Measurements from ENCODE around the gene GSTP1. TPM values are rescaled to one million over a fixed set of nuclear protein-coding genes. Genes with fewer than 3 reads are reported as not detected.
A peak's percentile ranks its signal among the peaks of the same experiment; 100 is the strongest.

Gene GSTP1
- total and polyA plus RNA-seq, 3 experiments from 2014 or later = 333 to 474 (median 462) TPM

DNA sequence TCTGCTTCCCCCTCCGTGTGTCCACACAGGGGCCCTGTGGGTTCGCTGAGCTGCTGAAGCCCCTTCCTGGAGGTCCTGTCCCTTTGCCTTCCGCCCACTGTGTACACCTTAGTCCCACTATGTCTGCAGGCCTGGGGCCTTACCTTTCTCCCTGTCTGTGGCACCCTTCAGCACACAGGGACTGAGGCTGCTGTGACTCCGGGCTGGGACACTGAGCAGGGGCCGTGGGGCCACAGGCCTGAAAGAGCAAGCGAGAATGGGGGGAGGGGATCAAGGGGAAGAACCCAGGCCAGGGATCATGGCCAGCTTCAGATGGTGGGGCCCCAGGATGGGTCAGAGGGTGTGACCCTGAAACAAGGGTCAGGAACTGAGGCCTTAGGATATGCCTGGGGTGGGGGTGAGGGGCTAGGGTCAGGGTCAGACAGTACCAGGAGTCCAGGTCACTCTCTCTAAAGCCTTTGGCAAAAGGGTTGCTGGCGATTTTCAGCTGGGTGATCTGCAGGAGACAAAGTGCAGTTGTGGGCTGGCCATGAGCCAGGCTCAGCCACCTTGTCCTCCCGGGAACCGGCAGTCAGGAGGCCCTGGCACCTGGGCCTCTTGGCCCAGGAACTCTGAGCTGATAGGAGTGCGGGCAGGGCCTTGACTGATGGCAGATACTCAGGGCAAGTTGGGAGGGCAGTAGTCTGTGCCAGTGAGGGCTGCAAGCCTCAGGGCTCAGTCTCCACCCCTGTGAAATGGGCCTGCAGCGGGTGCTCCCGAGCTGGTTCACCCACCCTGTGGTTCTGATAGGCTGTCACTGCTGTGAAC, 48.8 kb downstream of the GSTP1 start:
- Mint-ChIP-seq H3K4me3 (peak overlapping the region in 5 of 7 donors; percentile 46 to 89 (median 67)), H3K27me3 (no peaks in the 10 kb centered on the region)
- no peaks in the 10 kb centered on the region for H3K9me3 ChIP-seq (ENCODE audit: low read length)

DNA sequence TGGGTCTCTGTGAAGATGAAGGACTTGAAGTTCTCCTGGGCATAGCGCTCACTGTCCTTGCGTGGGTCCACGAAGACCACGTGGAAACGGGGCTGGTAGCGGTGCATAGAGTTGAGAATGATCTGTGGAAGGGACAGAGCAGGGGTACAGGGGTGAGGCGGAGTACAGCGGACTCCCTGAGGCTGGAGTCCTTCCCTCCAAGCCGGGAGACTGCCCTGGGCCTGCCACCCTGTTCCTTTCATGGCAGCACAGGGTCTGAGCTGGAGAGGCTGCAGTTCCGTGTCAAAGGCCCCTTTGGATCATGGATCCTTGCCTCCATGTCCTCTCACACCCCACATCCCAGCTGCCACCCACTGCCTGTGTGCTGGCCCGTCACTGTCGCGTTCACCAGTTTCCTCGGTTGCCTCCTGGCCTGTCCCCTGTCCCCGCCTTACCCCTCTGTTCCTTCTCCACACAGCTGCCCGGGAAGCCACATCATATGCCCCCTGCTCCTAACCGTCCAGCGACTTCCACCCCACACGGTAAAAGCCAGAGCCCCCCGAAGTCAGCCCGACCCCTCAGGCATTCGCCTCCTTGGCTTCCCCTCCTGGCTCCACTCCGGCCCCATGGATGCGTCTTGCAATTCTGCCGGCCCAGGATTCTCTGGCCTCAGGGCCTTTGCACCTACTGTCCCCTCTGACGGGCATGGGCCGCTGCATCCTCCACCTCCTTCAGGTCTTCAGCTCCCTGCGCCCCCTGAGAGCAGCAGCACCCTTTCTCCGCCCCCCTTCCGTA, 49.6 kb downstream of the GSTP1 start:
- Mint-ChIP-seq H3K4me3 (peak overlapping the region in 3 of 7 donors; percentile 35 to 76 (median 74)), H3K4me1 (peaks cover 5 to 7% (median 6%) of the 10 kb centered on the region in 3 donors), H3K27ac (peak overlapping the region in 1 of 8 donors; percentile 51), H3K9me3 (no peaks in the 10 kb centered on the region), H3K27me3 (no peaks in the 10 kb centered on the region), H3K36me3 (peaks cover 0 to 2% (median 0%) of the 10 kb centered on the region in 3 donors)
- CTCF ChIA-PET = interaction anchor here (1.9 to 7.4 kb wide), 3 partner anchors 16 to 58 kb away, joined by 4 to 88 read pairs (median 80); partner anchors contain the start of gene ACY3
- Histone ChIP-seq H3K27ac (ENCODE audit: low read depth, low read length) (no peak overlapping the region), H3K27me3 (ENCODE audit: insufficient read depth, low read length, poor library complexity, severe bottlenecking) (no peaks in the 10 kb centered on the region), H3K36me3 (ENCODE audit: insufficient read depth, low read length) (no peaks in the 10 kb centered on the region), H3K4me1 (ENCODE audit: insufficient read depth, low read length) (peaks cover 11% of the 10 kb centered on the region), H3K9me3 (ENCODE audit: low read length) (no peaks in the 10 kb centered on the region), H3K4me3 (ENCODE audit: low read length) (no peak overlapping the region)
- DNase-seq = no peak
- POLR2A ChIA-PET = no interaction called here

More for the DNA sequence above, 48.8 kb downstream of the GSTP1 start:
- Histone ChIP-seq H3K36me3 (ENCODE audit: insufficient read depth, low read length) (no peaks in the 10 kb centered on the region), H3K27ac (ENCODE audit: low read depth, low read length) (no peak overlapping the region), H3K27me3 (ENCODE audit: insufficient read depth, low read length, poor library complexity, severe bottlenecking) (no peaks in the 10 kb centered on the region), H3K4me1 (ENCODE audit: insufficient read depth, low read length) (peaks cover 11% of the 10 kb centered on the region), H3K4me3 (ENCODE audit: low read length) (no peak overlapping the region)
- H3K9me3 Mint-ChIP-seq = no peaks in the 10 kb centered on the region
- CTCF ChIA-PET = interaction anchor here (1.9 to 7.4 kb wide), 3 partner anchors 17 to 59 kb away, joined by 4 to 88 read pairs (median 80); partner anchors contain the start of gene ACY3
- H3K27ac Mint-ChIP-seq = peak overlapping the region in 4 of 8 donors; percentile 5 to 86 (median 68)
- POLR2A ChIA-PET = no interaction called here
- H3K4me1 Mint-ChIP-seq = peaks cover 5 to 7% (median 6%) of the 10 kb centered on the region in 3 donors
- DNase-seq = no peak
- peaks cover 0 to 2% (median 0%) of the 10 kb centered on the region in 3 donors for H3K36me3 Mint-ChIP-seq

DNA sequence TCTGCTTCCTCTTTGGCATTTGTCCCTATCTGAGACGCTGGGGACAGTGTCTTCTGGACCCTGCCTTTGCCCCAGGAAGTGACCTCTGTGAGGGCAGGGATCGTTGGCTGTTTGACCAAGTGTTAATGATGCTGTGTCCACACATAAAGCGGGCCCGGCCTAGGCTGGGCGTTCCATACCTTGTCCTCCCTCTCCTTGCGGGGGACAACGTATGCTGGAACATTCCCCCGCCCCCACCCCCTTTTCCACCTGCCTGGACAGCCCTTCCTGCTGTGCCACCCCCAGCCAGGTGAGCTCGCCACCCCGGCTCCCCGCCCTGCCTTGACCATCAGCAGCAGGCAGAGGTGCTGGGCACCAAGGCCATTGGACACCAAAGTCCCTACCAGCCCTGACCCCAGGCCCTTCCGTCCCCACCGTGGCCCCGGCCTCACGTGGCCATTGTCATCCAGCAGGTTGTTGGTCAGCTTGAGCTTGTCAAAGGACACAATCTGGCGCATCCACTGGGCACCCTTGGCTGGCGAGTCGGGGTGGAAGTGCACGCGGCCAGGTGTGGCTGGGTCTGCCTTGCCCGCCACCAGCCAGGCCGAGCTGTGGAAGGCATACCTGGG, 50.2 kb downstream of the GSTP1 start:
- peaks cover 11% of the 10 kb centered on the region for H3K4me1 ChIP-seq (ENCODE audit: insufficient read depth, low read length)
- H3K36me3 ChIP-seq (ENCODE audit: insufficient read depth, low read length) = no peaks in the 10 kb centered on the region
- CTCF ChIA-PET = no interaction called here
- Mint-ChIP-seq H3K27me3 (no peaks in the 10 kb centered on the region), H3K4me3 (peak overlapping the region in 1 of 7 donors; percentile 74), H3K36me3 (peaks cover 0 to 2% (median 0%) of the 10 kb centered on the region in 3 donors), H3K27ac (no peak overlapping the region), H3K4me1 (peaks cover 5 to 7% (median 6%) of the 10 kb centered on the region in 3 donors), H3K9me3 (no peaks in the 10 kb centered on the region)
- POLR2A ChIA-PET = interaction anchor here (0.5 kb wide), 1 partner anchor 17 kb away, joined by 3 read pairs; no protein-coding TSS in a partner anchor
- no peaks in the 10 kb centered on the region for H3K27me3 ChIP-seq (ENCODE audit: insufficient read depth, low read length, poor library complexity, severe bottlenecking)
- no peak overlapping the region for H3K27ac ChIP-seq (ENCODE audit: low read depth, low read length)
- H3K9me3 ChIP-seq (ENCODE audit: low read length) = no peaks in the 10 kb centered on the region
- DNase-seq = no peak
- no peak overlapping the region for H3K4me3 ChIP-seq (ENCODE audit: low read length)

DNA sequence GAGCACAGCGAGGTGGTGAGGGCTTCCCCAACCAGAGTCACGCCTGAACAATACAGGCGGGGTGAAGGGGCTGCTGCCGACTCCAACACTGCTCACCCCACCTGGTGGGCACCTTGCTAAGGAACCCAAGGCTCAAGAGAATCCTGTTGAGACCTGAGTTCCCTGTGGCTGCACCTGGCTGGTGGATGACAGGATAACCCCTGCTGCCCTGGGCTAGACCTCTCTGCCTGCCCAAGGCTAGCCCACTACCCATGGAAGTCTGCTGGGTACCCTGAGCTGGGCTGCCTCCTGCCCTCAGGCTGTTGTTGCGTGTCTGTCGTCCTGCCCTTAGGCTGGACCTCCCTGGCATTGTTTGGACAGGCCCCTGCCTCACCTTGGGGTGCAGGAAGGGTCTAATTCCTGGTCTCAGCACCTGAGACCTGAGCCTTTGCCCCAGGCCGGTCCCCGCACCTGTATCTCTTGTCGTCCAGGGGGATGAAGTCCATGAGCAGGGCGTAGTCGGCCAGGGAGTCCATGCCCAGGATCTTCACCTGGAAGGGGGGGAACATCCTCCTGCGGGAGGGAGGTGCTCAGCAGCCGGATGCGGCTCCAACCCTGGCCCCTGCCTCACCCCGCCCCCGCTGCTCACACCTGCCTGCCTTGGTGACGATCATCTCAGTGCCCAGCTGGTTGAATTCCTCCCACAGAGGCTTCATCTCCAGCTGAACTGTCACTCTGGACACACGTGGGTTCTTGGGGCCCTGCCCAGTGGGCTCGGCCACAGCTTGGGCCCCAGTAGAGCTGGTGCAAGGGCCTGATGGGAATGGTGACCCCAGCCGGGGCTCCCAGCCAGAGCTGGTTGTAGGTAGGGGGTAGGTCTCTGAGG, 51.0 kb downstream of the GSTP1 start:
- no peak overlapping the region for H3K27ac ChIP-seq (ENCODE audit: low read depth, low read length)
- no peaks in the 10 kb centered on the region for H3K36me3 ChIP-seq (ENCODE audit: insufficient read depth, low read length)
- no peaks in the 10 kb centered on the region for H3K27me3 Mint-ChIP-seq
- H3K4me3 Mint-ChIP-seq = peak overlapping the region in 1 of 7 donors; percentile 82
- H3K9me3 Mint-ChIP-seq = no peaks in the 10 kb centered on the region
- no peak overlapping the region for H3K4me3 ChIP-seq (ENCODE audit: low read length)
- H3K4me1 ChIP-seq (ENCODE audit: insufficient read depth, low read length) = peaks cover 7% of the 10 kb centered on the region
- ChIA-PET CTCF (interaction anchor here (0.6 kb wide), 1 partner anchor 529 kb away, joined by 3 read pairs; no protein-coding TSS in a partner anchor), POLR2A (interaction anchor here (0.5 kb wide), 1 partner anchor 16 kb away, joined by 3 read pairs; no protein-coding TSS in a partner anchor)
- no peak overlapping the region for H3K27ac Mint-ChIP-seq
- DNase-seq = no peak
- H3K36me3 Mint-ChIP-seq = peaks cover 0 to 2% (median 0%) of the 10 kb centered on the region in 3 donors
- peaks cover 5 to 7% (median 6%) of the 10 kb centered on the region in 3 donors for H3K4me1 Mint-ChIP-seq
- no peaks in the 10 kb centered on the region for H3K9me3 ChIP-seq (ENCODE audit: low read length)
- H3K27me3 ChIP-seq (ENCODE audit: insufficient read depth, low read length, poor library complexity, severe bottlenecking) = no peaks in the 10 kb centered on the region

DNA sequence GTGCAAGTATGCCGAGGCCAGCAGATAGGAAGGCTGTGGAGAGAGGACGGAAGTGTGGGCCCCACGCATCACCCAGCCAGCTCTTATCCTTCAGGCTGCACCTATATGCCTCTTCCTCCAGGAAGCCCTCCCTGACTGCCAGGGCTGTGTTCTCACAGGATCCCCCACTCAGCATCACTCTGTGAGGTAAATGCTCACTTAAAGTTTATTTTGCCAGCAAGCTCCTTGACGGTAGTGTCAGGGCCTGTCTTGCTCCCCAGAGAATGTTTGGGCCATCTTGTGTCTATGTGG, 51.6 kb downstream of the GSTP1 start:
- Mint-ChIP-seq H3K36me3 (peaks cover 0 to 2% (median 0%) of the 10 kb centered on the region in 3 donors), H3K9me3 (no peaks in the 10 kb centered on the region), H3K27me3 (no peaks in the 10 kb centered on the region), H3K4me1 (peaks cover 6 to 8% (median 7%) of the 10 kb centered on the region in 3 donors), H3K4me3 (peak overlapping the region in 1 of 7 donors; percentile 82), H3K27ac (no peak overlapping the region)
- no peak overlapping the region for H3K4me3 ChIP-seq (ENCODE audit: low read length)
- DNase-seq = no peak
- no peaks in the 10 kb centered on the region for H3K27me3 ChIP-seq (ENCODE audit: insufficient read depth, low read length, poor library complexity, severe bottlenecking)
- no peak overlapping the region for H3K27ac ChIP-seq (ENCODE audit: low read depth, low read length)
- no peaks in the 10 kb centered on the region for H3K9me3 ChIP-seq (ENCODE audit: low read length)
- H3K4me1 ChIP-seq (ENCODE audit: insufficient read depth, low read length) = peaks cover 7% of the 10 kb centered on the region
- ChIA-PET CTCF (interaction anchor here (0.6 to 0.9 kb wide), 2 partner anchors 24 to 530 kb away, joined by 3 read pairs; no protein-coding TSS in a partner anchor), POLR2A (interaction anchor here (0.7 kb wide), 1 partner anchor 1499 kb away, joined by 4 read pairs; no protein-coding TSS in a partner anchor)
- no peaks in the 10 kb centered on the region for H3K36me3 ChIP-seq (ENCODE audit: insufficient read depth, low read length)

Other genes with a start within 250 kb of the GSTP1 start
- gene POLD4, start 230.3 kb upstream of the GSTP1 start, total RNA-seq = 10 to 100 TPM; 32.3 to 37.8 TPM
- gene POLD4, start 230.3 kb upstream of the GSTP1 start, polyA plus RNA-seq = 91.2 TPM
- gene CLCF1, start 210.2 kb upstream of the GSTP1 start, total RNA-seq = 1 to 10 TPM; 3.5 to 4.2 TPM
- gene CLCF1, start 210.2 kb upstream of the GSTP1 start, polyA plus RNA-seq = 4.6 TPM
- 10 to 100 TPM; 36.8 to 38.8 TPM for gene RAD9A, start 191.8 kb upstream of the GSTP1 start, total RNA-seq
- 9.4 TPM for gene RAD9A, start 191.8 kb upstream of the GSTP1 start, polyA plus RNA-seq
- gene PPP1CA, start 182.0 kb upstream of the GSTP1 start, total RNA-seq = 100 to 1,000 TPM; 338 to 357 TPM
- gene PPP1CA, start 182.0 kb upstream of the GSTP1 start, polyA plus RNA-seq = 564 TPM
- 100 to 1,000 TPM; 102 to 105 TPM for gene TBC1D10C, start 179.7 kb upstream of the GSTP1 start, total RNA-seq
- gene TBC1D10C, start 179.7 kb upstream of the GSTP1 start, polyA plus RNA-seq = 331 TPM
- gene CARNS1, start 168.1 kb upstream of the GSTP1 start, total RNA-seq = 1 to 10 TPM; 2.0 to 2.7 TPM
- 1.8 TPM for gene CARNS1, start 168.1 kb upstream of the GSTP1 start, polyA plus RNA-seq
- gene RPS6KB2, start 155.3 kb upstream of the GSTP1 start, total RNA-seq = 10 to 100 TPM; 86.0 to 88.4 TPM
- gene RPS6KB2, start 155.3 kb upstream of the GSTP1 start, polyA plus RNA-seq = 54.0 TPM
- gene PTPRCAP, start 146.1 kb upstream of the GSTP1 start, total RNA-seq = 100 to 1,000 TPM; 145 to 163 TPM
- gene PTPRCAP, start 146.1 kb upstream of the GSTP1 start, polyA plus RNA-seq = 1,075 TPM
- 10 to 100 TPM; 90.3 to 92.8 TPM for gene CORO1B, start 140.3 kb upstream of the GSTP1 start, total RNA-seq
- gene CORO1B, start 140.3 kb upstream of the GSTP1 start, polyA plus RNA-seq = 12.2 TPM
- gene GPR152, start 131.1 kb upstream of the GSTP1 start, total RNA-seq = not detected
- gene GPR152, start 131.1 kb upstream of the GSTP1 start, polyA plus RNA-seq = 0.87 TPM
- gene CABP4, start 128.5 kb upstream of the GSTP1 start, total RNA-seq = under 1 TPM; 0.28 to 0.33 TPM
- 0.36 TPM for gene CABP4, start 128.5 kb upstream of the GSTP1 start, polyA plus RNA-seq
- 10 to 100 TPM; 49.6 to 57.9 TPM for gene TMEM134, start 114.6 kb upstream of the GSTP1 start, total RNA-seq
- gene TMEM134, start 114.6 kb upstream of the GSTP1 start, polyA plus RNA-seq = 152 TPM
- 100 to 1,000 TPM; 160 to 171 TPM for gene AIP, start 100.8 kb upstream of the GSTP1 start, total RNA-seq
- gene AIP, start 100.8 kb upstream of the GSTP1 start, polyA plus RNA-seq = 210 TPM
- 100 to 1,000 TPM in 1 of 2 experiments, 10 to 100 TPM in 1; 94.0 to 109 TPM for gene PITPNM1, start 78.4 kb upstream of the GSTP1 start, total RNA-seq
- gene PITPNM1, start 78.4 kb upstream of the GSTP1 start, polyA plus RNA-seq = 49.6 TPM
- gene CDK2AP2, start 75.7 kb upstream of the GSTP1 start, total RNA-seq = 10 to 100 TPM; 60.7 to 68.9 TPM
- 173 TPM for gene CDK2AP2, start 75.7 kb upstream of the GSTP1 start, polyA plus RNA-seq
- not detected for gene CABP2, start 60.4 kb upstream of the GSTP1 start, total RNA-seq
- gene CABP2, start 60.4 kb upstream of the GSTP1 start, polyA plus RNA-seq = not detected
- gene NDUFV1, start 23.1 kb downstream of the GSTP1 start, total RNA-seq = 100 to 1,000 TPM; 321 to 326 TPM
- 140 TPM for gene NDUFV1, start 23.1 kb downstream of the GSTP1 start, polyA plus RNA-seq
- 10 to 100 TPM; 26.2 to 27.9 TPM for gene NUDT8, start 46.1 kb downstream of the GSTP1 start, total RNA-seq
- 3.5 TPM for gene NUDT8, start 46.1 kb downstream of the GSTP1 start, polyA plus RNA-seq
- gene TBX10, start 56.0 kb downstream of the GSTP1 start, total RNA-seq = not detected
- gene TBX10, start 56.0 kb downstream of the GSTP1 start, polyA plus RNA-seq = not detected
- under 1 TPM; 0.49 to 0.55 TPM for gene ACY3, start 66.9 kb downstream of the GSTP1 start, total RNA-seq
- gene ACY3, start 66.9 kb downstream of the GSTP1 start, polyA plus RNA-seq = 0.38 TPM
- gene ALDH3B2, start 90.8 kb downstream of the GSTP1 start, total RNA-seq = not detected
- gene ALDH3B2, start 90.8 kb downstream of the GSTP1 start, polyA plus RNA-seq = not detected